Measurements from ENCODE around the gene ZNF397. TPM values are rescaled to one million over a fixed set of nuclear protein-coding genes. Genes with fewer than 3 reads are reported as not detected.

ZNF397 gene
- total and polyA plus RNA-seq, 2 donors (not counting 1 experiment from before 2014, with no cell fraction given) = 16.8 to 67.2 TPM

DNA sequence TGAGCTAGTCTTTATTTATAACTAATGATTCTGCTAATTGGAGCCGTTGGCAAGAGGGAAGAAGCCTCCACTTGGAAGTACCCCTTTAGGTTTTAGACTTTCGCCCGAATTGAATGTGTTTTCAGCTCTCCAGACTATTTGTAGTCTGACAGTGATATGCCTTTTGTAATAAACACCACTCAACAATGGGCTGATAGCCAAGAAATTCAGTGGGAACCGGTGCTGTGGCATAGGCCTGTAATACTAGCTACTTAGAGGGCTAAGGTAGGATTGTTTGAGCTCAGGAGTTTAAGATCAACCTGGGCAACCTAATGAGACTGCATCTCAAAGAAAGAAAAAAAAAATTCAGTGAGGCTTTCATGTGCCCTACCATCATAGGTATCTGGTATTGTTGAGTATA, 62.8 kb downstream of the ZNF397 start:
- DNase-seq = no peak
- H3K27me3 Mint-ChIP-seq = no peaks in the 10 kb centered on the region
- H3K9me3 Mint-ChIP-seq (ENCODE audit: insufficient read depth) = peaks cover 36% of the 10 kb centered on the region
- Histone ChIP-seq H3K9me3 (ENCODE audit: control extremely low read depth in 1 of 3, control insufficient read depth in 2 of 3, insufficient read depth in 1 of 3, low read length in 2 of 3) (peaks cover 8 to 83% (median 25%) of the 10 kb centered on the region in 3 donors), H3K9ac (ENCODE audit: low read length) (no peak overlapping the region), H4K20me1 (ENCODE audit: control insufficient read depth, insufficient read depth, low read length, poor library complexity, severe bottlenecking) (no peaks in the 10 kb centered on the region), H2AFZ (ENCODE audit: insufficient read depth, low read depth, low read length, poor library complexity, severe bottlenecking) (no peak overlapping the region), H3K27ac (ENCODE audit: low read length in 2 of 2) (no peak overlapping the region), H3K27me3 (replicated peaks in 1 of 4; ENCODE audit: control extremely low read depth in 1 of 4, control insufficient read depth in 3 of 4, insufficient read depth in 4 of 4, low read length in 3 of 4) (no peaks in the 10 kb centered on the region), H3K4me1 (ENCODE audit: control insufficient read depth in 2 of 2, insufficient read depth in 2 of 2, low read length in 2 of 2) (no peaks in the 10 kb centered on the region), H3K4me3 (ENCODE audit: control extremely low read depth in 1 of 5, extremely low read depth in 1 of 5, insufficient read depth in 1 of 5, low read depth in 2 of 5, low read length in 4 of 5) (no peak overlapping the region), H3K79me2 (ENCODE audit: control insufficient read depth, insufficient read depth, low read length) (peaks cover 45% of the 10 kb centered on the region), H3K4me2 (replicated peaks; ENCODE audit: low read depth, low read length, poor library complexity, severe bottlenecking) (no peak overlapping the region), H3K36me3 (replicated peaks in 1 of 2; ENCODE audit: control extremely low read depth in 1 of 2, control insufficient read depth in 1 of 2, extremely low read depth in 1 of 2, insufficient read depth in 2 of 2, low read length in 1 of 2) (peaks cover 10 to 45% of the 10 kb centered on the region in 2 experiments)
- ChIA-PET CTCF (interaction anchor here (0.6 to 0.8 kb wide), 4 partner anchors 15 to 91 kb away, joined by 3 read pairs; no protein-coding TSS in a partner anchor), POLR2A (no interaction called here)
- no peak for TF ChIP-seq EZH2 (IDR thresholded peaks at IDR 0.05; ENCODE audit: borderline replicate concordance, insufficient read depth, low read depth, low read length, poor library complexity, severe bottlenecking)
- TF ChIP-seq, protein P1, sequence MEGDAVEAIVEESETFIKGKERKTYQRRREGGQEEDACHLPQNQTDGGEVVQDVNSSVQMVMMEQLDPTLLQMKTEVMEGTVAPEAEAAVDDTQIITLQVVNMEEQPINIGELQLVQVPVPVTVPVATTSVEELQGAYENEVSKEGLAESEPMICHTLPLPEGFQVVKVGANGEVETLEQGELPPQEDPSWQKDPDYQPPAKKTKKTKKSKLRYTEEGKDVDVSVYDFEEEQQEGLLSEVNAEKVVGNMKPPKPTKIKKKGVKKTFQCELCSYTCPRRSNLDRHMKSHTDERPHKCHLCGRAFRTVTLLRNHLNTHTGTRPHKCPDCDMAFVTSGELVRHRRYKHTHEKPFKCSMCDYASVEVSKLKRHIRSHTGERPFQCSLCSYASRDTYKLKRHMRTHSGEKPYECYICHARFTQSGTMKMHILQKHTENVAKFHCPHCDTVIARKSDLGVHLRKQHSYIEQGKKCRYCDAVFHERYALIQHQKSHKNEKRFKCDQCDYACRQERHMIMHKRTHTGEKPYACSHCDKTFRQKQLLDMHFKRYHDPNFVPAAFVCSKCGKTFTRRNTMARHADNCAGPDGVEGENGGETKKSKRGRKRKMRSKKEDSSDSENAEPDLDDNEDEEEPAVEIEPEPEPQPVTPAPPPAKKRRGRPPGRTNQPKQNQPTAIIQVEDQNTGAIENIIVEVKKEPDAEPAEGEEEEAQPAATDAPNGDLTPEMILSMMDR (IDR thresholded peaks at IDR 0.05) = no peak
- no peak overlapping the region for H3K27ac Mint-ChIP-seq
- no peak overlapping the region for H3K4me3 Mint-ChIP-seq
- intact Hi-C loops (cut with micrococcal nuclease) = no loop called here
- no peak for ATAC-seq (ENCODE audit: low read depth)
- WGBS (ENCODE audit: insufficient coverage) = 100% methylated on average over 2 of the region's 4 CpGs
- peaks cover 2% of the 10 kb centered on the region for H3K4me1 Mint-ChIP-seq

DNA sequence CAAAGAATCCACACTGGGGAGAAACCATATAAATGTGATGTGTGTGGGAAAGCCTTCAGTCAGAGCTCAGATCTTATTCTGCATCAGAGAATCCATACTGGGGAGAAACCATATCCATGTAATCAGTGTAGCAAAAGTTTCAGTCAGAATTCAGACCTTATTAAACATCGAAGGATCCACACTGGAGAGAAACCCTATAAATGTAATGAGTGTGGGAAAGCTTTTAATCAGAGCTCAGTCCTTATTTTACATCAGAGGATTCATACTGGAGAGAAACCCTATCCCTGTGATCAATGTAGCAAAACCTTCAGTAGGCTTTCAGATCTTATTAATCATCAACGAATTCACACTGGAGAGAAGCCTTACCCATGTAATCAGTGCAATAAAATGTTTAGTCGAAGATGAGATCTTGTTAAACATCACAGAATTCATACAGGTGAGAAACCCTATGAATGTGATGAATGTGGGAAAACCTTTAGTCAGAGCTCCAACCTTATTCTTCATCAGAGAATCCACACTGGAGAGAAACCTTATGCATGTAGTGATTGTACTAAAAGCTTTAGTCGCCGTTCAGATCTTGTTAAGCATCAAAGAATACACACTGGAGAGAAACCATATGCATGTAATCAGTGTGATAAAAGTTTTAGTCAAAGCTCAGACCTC, 65.9 kb downstream of the ZNF397 start:
- H2AFZ ChIP-seq (ENCODE audit: insufficient read depth, low read depth, low read length, poor library complexity, severe bottlenecking) = no peak overlapping the region
- Mint-ChIP-seq H3K27ac (no peak overlapping the region), H3K9me3 (ENCODE audit: insufficient read depth) (peaks cover 31% of the 10 kb centered on the region), H3K27me3 (no peaks in the 10 kb centered on the region), H3K4me1 (no peaks in the 10 kb centered on the region), H3K4me3 (no peak overlapping the region)
- no peak overlapping the region for H3K27ac ChIP-seq (ENCODE audit: low read length in 2 of 2)
- CTCF ChIA-PET = no interaction called here
- peaks cover 5 to 30% of the 10 kb centered on the region in 2 experiments for H3K36me3 ChIP-seq (replicated peaks in 1 of 2; ENCODE audit: control extremely low read depth in 1 of 2, control insufficient read depth in 1 of 2, extremely low read depth in 1 of 2, insufficient read depth in 2 of 2, low read length in 1 of 2)
- no peaks in the 10 kb centered on the region for H4K20me1 ChIP-seq (ENCODE audit: control insufficient read depth, insufficient read depth, low read length, poor library complexity, severe bottlenecking)
- ATAC-seq (ENCODE audit: low read depth) (no peak), DNase-seq (no peak)
- POLR2A ChIA-PET = no interaction called here
- peaks cover 8 to 88% (median 19%) of the 10 kb centered on the region in 3 donors for H3K9me3 ChIP-seq (ENCODE audit: control extremely low read depth in 1 of 3, control insufficient read depth in 2 of 3, insufficient read depth in 1 of 3, low read length in 2 of 3)
- intact Hi-C loops (cut with micrococcal nuclease) = no loop called here
- WGBS (ENCODE audit: insufficient coverage) = no CpG with 5 or more reads among the region's 5 CpGs
- no peaks in the 10 kb centered on the region for H3K4me1 ChIP-seq (ENCODE audit: control insufficient read depth in 2 of 2, insufficient read depth in 2 of 2, low read length in 2 of 2)
- no peak overlapping the region for H3K9ac ChIP-seq (ENCODE audit: low read length)
- no peak overlapping the region for H3K4me2 ChIP-seq (replicated peaks; ENCODE audit: low read depth, low read length, poor library complexity, severe bottlenecking)
- no peak overlapping the region for H3K4me3 ChIP-seq (ENCODE audit: control extremely low read depth in 1 of 5, extremely low read depth in 1 of 5, insufficient read depth in 1 of 5, low read depth in 2 of 5, low read length in 4 of 5)
- TF ChIP-seq, protein P1 (IDR thresholded peaks at IDR 0.05) = no peak
- TF ChIP-seq EZH2 (IDR thresholded peaks at IDR 0.05; ENCODE audit: borderline replicate concordance, insufficient read depth, low read depth, low read length, poor library complexity, severe bottlenecking) = no peak
- H3K27me3 ChIP-seq (replicated peaks in 1 of 4; ENCODE audit: control extremely low read depth in 1 of 4, control insufficient read depth in 3 of 4, insufficient read depth in 4 of 4, low read length in 3 of 4) = no peaks in the 10 kb centered on the region
- peaks cover 19% of the 10 kb centered on the region for H3K79me2 ChIP-seq (ENCODE audit: control insufficient read depth, insufficient read depth, low read length)

Data from B cell (primary cell).